Stimulated activated naive CD8-positive, alpha-beta T cell treated with anti-CD3 and anti-CD28 coated beads, Interleukin-15, amount 100 ng/mL, for 72 hours (primary cell): ENCODE measurements around the gene TRPC3.

Experiments
- ATAC-seq: fragments of 150-1000 bp; cut with Tn5 transposase; 2 replicates; pipeline ENCODE4 v1.10.0; 2021; ENCODE audit warnings: mild to moderate bottlenecking, moderate library complexity
- DNase-seq, 2 donors: peaks; one replicate each; pipeline ENCODE4 v3.0.0; 2021 to 2022
- H3K27ac Mint-ChIP-seq, 2 donors: one replicate each; pipeline ENCODE4 v1.8.0; 2022; ENCODE audit warnings: mild to moderate bottlenecking in 2 of 2, mixed read lengths in 2 of 2, moderate library complexity in 2 of 2
- H3K27me3 Mint-ChIP-seq: one replicate; pipeline ENCODE4 v1.8.0; 2022; ENCODE audit warnings: mixed read lengths
- H3K4me1 Mint-ChIP-seq: one replicate; pipeline ENCODE4 v1.8.0; 2022; ENCODE audit warnings: mild to moderate bottlenecking, mixed read lengths
- H3K4me3 Mint-ChIP-seq, 2 donors: one replicate each; pipeline ENCODE4 v1.8.0; 2022; ENCODE audit warnings: mild to moderate bottlenecking in 2 of 2, mixed read lengths in 2 of 2, moderate library complexity in 1 of 2
- H3K9me3 Mint-ChIP-seq, 2 donors: one replicate each; pipeline ENCODE4 v1.8.0; 2022; ENCODE audit warnings: mixed read lengths in 2 of 2

Gene TRPC3

GRCh38 chr4:121863799-121864198 is 88.1 kb downstream of the TRPC3 start:
- Mint-ChIP-seq H3K4me1 (peaks cover 20% of the 10 kb centered on the region), H3K4me3 (no peak overlapping the region), H3K27ac (no peak overlapping the region), H3K27me3 (no peaks in the 10 kb centered on the region), H3K9me3 (no peaks in the 10 kb centered on the region)
- ATAC-seq = no peak
- no peak for DNase-seq

- Mint-ChIP-seq H3K27ac (no peak overlapping the region), H3K4me1 (peaks cover 14% of the 10 kb centered on the region), H3K27me3 (no peaks in the 10 kb centered on the region), H3K9me3 (no peaks in the 10 kb centered on the region), H3K4me3 (no peak overlapping the region)
- ATAC-seq (no peak), DNase-seq (no peak)
Observed at GRCh38 chr4:121861426-121861825, 90.4 kb downstream of the TRPC3 start.

DNA sequence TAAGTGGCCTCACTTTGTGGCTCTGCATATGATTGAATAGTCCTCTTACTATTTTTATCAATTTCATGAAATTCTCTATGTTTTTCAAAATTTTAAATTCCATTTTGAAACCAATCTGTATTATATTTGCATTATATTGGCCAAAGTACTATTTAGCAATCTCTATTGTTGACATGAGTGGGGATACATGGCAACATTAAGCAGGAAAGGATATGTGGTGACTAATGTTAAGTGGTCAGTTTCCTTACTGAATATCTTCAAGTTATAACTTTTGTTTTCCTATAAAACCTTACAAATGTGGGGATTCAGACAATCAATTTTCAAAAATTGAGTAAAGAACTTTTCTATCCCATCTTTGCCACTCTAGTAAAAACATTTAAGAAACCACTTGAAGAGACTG is 91.7 kb downstream of the TRPC3 start:
- DNase-seq (no peak), ATAC-seq (no peak)
- Mint-ChIP-seq H3K4me3 (no peak overlapping the region), H3K9me3 (no peaks in the 10 kb centered on the region), H3K27me3 (no peaks in the 10 kb centered on the region), H3K4me1 (peaks cover 13% of the 10 kb centered on the region), H3K27ac (no peak overlapping the region)

- no peak for ATAC-seq
- no peaks in the 10 kb centered on the region for H3K4me1 Mint-ChIP-seq
- H3K27ac Mint-ChIP-seq = no peak overlapping the region
- no peaks in the 10 kb centered on the region for H3K27me3 Mint-ChIP-seq
- DNase-seq = no peak
- H3K9me3 Mint-ChIP-seq = no peaks in the 10 kb centered on the region
- H3K4me3 Mint-ChIP-seq = no peak overlapping the region
Observed at GRCh38 chr4:121851354-121851753, 100.5 kb downstream of the TRPC3 start.

DNA sequence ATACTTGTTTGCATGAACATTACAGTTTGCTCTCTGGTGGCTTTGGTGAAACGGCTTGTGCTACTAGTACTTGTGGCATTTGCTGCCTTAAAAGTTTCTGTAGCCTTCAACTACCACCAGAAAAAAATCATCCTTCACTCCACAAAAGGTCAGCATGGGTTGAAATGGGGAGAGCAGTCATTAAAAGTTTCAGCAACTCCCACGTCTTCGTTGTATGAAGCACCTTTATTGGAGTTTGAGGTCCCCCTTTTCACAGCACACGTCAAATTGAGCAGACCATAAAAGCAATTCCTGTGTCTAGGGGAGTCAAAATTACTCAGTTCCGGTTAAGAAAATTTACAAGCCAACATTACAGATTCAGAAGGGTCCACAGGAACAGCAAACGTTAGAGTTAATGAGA is 105.2 kb downstream of the TRPC3 start:
- H3K27me3 Mint-ChIP-seq = no peaks in the 10 kb centered on the region
- H3K4me3 Mint-ChIP-seq = no peak overlapping the region
- no peak for DNase-seq
- no peak for ATAC-seq
- no peak overlapping the region for H3K27ac Mint-ChIP-seq
- no peaks in the 10 kb centered on the region for H3K9me3 Mint-ChIP-seq
- no peaks in the 10 kb centered on the region for H3K4me1 Mint-ChIP-seq

- H3K27me3 Mint-ChIP-seq = no peaks in the 10 kb centered on the region
- peak overlapping the region in 1 of 2 donors; percentile 23 for H3K27ac Mint-ChIP-seq
- H3K4me3 Mint-ChIP-seq = no peak overlapping the region
- DNase-seq = no peak
- H3K9me3 Mint-ChIP-seq = no peaks in the 10 kb centered on the region
- ATAC-seq = no peak
- H3K4me1 Mint-ChIP-seq = no peaks in the 10 kb centered on the region
Observed at GRCh38 chr4:121842862-121843261, 109.0 kb downstream of the TRPC3 start.

DNA sequence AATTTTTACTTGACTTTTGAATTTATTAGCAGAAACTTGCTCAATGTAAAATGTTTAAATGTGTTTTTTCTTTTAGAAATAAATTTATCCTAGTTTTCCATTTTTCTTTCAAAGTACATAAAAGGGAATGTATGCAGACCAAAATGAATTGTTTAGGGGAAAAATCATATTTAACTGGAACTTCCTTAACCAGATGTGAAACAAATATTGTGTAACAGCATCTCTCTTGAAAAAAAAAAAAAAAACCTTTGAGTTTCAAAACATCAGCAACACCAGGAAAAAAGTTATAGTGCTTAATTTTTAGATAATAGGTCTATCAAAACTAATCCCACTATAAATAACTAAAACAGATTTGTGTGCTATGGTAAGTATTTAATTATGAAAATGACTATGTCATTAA is 113.7 kb downstream of the TRPC3 start:
- no peaks in the 10 kb centered on the region for H3K27me3 Mint-ChIP-seq
- no peak overlapping the region for H3K27ac Mint-ChIP-seq

DNA sequence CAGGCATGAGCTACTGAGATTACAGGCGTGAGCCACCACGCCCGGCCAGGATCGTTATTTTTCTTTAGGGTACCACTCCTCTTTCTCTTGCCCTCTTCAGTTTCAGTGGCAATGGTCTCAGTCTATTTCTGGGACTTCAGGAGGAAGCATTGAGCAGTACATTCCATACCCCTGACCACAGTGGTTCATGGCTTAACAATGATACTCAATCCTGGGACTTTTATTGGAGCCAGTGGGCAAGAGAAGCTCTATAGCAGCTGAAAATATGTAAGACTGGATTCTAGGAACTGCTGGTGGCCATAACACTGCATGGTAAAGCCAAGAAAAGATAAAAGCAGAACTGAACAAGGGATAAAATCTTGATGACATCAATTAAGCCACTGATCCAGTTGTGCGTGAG is 122.3 kb downstream of the TRPC3 start:
- no peak overlapping the region for H3K4me3 Mint-ChIP-seq
- no peak for ATAC-seq

More for the DNA sequence above, 113.7 kb downstream of the TRPC3 start:
- Mint-ChIP-seq H3K9me3 (no peaks in the 10 kb centered on the region), H3K4me3 (no peak overlapping the region), H3K4me1 (no peaks in the 10 kb centered on the region)
- DNase-seq = no peak
- ATAC-seq = no peak

More for the DNA sequence above, 122.3 kb downstream of the TRPC3 start:
- Mint-ChIP-seq H3K27ac (no peak overlapping the region), H3K27me3 (no peaks in the 10 kb centered on the region), H3K4me1 (no peaks in the 10 kb centered on the region), H3K9me3 (no peaks in the 10 kb centered on the region)
- no peak for DNase-seq
